ENCODE measurements around the gene WNT2B. TPM values are rescaled to one million over a fixed set of nuclear protein-coding genes. Genes with fewer than 3 reads are reported as not detected.

WNT2B gene
- total RNA-seq = 5.2 and 5.9 TPM in 2 replicates
- 0.26 TPM for total RNA-seq (2013)
- 0.26 and 0.54 TPM in 2 replicates for polyA plus RNA-seq
- 0.51 and 0.57 TPM in 2 replicates for polyA minus RNA-seq

DNA sequence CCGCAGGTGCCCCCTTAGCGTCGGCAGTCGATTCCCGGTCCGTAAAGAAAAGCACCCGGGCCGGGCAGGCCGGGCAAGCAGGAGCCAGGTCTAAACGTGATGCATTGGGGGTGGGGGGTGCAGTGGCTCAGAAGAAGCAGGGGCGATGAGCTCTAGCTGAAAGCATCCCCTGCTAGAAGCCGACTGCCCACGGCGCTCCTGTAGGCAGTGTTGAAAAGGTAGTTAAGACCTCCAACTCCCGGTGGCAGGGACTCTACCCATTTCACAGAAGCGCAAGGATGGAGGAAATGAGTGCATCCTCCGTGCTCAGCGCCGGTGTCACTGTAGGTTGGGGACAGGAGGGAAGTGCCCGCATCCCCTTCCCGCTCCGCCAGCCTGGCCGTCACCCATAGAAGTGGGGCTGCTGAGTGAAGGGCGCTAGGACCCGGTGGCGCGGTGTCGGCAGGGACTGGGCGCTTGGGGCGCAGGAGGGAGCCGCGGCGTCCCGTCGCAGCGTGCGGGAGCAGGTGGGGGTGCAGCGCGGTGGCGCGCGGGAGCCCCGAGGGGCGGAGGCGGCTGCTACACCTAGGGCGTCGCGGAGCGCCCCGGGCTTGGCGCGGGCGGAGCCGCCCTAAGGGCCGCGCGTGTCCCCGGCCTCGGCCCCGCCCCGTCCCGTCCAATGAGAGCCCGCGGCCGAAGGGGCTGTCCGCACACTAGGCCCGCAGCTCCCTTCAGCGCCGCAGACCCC, at the start of gene WNT2B:
Gene WNT2B, plus strand, starts transcription at position 688 of the 727 bp plus-strand sequence. CDS start 298 bp downstream, outside the sequence.
- Histone ChIP-seq H3K27ac (ENCODE audit: low read length in 2 of 2) (no peak within 1 kb of the TSS), H4K20me1 (ENCODE audit: control insufficient read depth, insufficient read depth, low read length, poor library complexity, severe bottlenecking) (no peaks in the 10 kb centered on the region), H3K4me2 (replicated peaks; ENCODE audit: low read depth, low read length, poor library complexity, severe bottlenecking) (peak within 1 kb of the TSS; percentile 82), H3K79me2 (ENCODE audit: control insufficient read depth, insufficient read depth, low read length) (no peaks in the 10 kb centered on the region), H2AFZ (ENCODE audit: insufficient read depth, low read depth, low read length, poor library complexity, severe bottlenecking) (peak within 1 kb of the TSS; percentile 82), H3K9me3 (ENCODE audit: control extremely low read depth in 1 of 3, control insufficient read depth in 2 of 3, insufficient read depth in 1 of 3, low read length in 2 of 3) (peaks cover 0 to 10% (median 0%) of the 10 kb centered on the region in 3 donors), H3K4me3 (ENCODE audit: control extremely low read depth in 1 of 5, extremely low read depth in 1 of 5, insufficient read depth in 1 of 5, low read depth in 2 of 5, low read length in 4 of 5) (peak within 1 kb of the TSS; percentile 35 to 67 (median 56)), H3K36me3 (replicated peaks in 1 of 2; ENCODE audit: control extremely low read depth in 1 of 2, control insufficient read depth in 1 of 2, extremely low read depth in 1 of 2, insufficient read depth in 2 of 2, low read length in 1 of 2) (no peaks in the 10 kb centered on the region), H3K9ac (ENCODE audit: low read length) (peak within 1 kb of the TSS; percentile 71), H3K4me1 (ENCODE audit: control insufficient read depth in 2 of 2, insufficient read depth in 2 of 2, low read length in 2 of 2) (peaks cover 36 to 49% of the 10 kb centered on the region in 2 donors), H3K27me3 (replicated peaks in 1 of 4; ENCODE audit: control extremely low read depth in 1 of 4, control insufficient read depth in 3 of 4, insufficient read depth in 4 of 4, low read length in 3 of 4) (peaks cover 0 to 63% (median 14%) of the 10 kb centered on the region in 4 experiments)
- DNase-seq (peak; percentile 71), ATAC-seq (ENCODE audit: low read depth) (peak; percentile 63)
- H3K9me3 Mint-ChIP-seq (ENCODE audit: insufficient read depth) = no peaks in the 10 kb centered on the region
- H3K4me3 Mint-ChIP-seq = peak within 1 kb of the TSS; percentile 89
- H3K4me1 Mint-ChIP-seq = peaks cover 36% of the 10 kb centered on the region
- intact Hi-C loops (cut with micrococcal nuclease) = loop anchor here (1.0 to 10.0 kb wide), 3 partner anchors 42 to 166 kb away; partner anchors contain the start of genes CAPZA1, MOV10 and ST7L
- ChIA-PET CTCF (interaction anchor here (0.7 to 1.6 kb wide), 3 partner anchors 46 to 211 kb away, joined by 3 to 6 read pairs (median 3); no protein-coding TSS in a partner anchor), POLR2A (interaction anchor here (0.6 kb wide), 1 partner anchor 205 kb away, joined by 4 read pairs; no protein-coding TSS in a partner anchor)
- H3K27ac Mint-ChIP-seq = peak within 1 kb of the TSS; percentile 46
- peaks cover 17% of the 10 kb centered on the region for H3K27me3 Mint-ChIP-seq
- TF ChIP-seq, protein P1, sequence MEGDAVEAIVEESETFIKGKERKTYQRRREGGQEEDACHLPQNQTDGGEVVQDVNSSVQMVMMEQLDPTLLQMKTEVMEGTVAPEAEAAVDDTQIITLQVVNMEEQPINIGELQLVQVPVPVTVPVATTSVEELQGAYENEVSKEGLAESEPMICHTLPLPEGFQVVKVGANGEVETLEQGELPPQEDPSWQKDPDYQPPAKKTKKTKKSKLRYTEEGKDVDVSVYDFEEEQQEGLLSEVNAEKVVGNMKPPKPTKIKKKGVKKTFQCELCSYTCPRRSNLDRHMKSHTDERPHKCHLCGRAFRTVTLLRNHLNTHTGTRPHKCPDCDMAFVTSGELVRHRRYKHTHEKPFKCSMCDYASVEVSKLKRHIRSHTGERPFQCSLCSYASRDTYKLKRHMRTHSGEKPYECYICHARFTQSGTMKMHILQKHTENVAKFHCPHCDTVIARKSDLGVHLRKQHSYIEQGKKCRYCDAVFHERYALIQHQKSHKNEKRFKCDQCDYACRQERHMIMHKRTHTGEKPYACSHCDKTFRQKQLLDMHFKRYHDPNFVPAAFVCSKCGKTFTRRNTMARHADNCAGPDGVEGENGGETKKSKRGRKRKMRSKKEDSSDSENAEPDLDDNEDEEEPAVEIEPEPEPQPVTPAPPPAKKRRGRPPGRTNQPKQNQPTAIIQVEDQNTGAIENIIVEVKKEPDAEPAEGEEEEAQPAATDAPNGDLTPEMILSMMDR (IDR thresholded peaks at IDR 0.05) = no peak
- no peak for TF ChIP-seq EZH2 (IDR thresholded peaks at IDR 0.05; ENCODE audit: borderline replicate concordance, insufficient read depth, low read depth, low read length, poor library complexity, severe bottlenecking)
- 1% methylated on average over 68 of the region's 69 CpGs for WGBS (ENCODE audit: insufficient coverage)

- no peak overlapping the region for H3K27ac Mint-ChIP-seq
- Histone ChIP-seq H3K9ac (ENCODE audit: low read length) (no peak overlapping the region), H3K4me2 (replicated peaks; ENCODE audit: low read depth, low read length, poor library complexity, severe bottlenecking) (no peak overlapping the region), H3K4me1 (ENCODE audit: control insufficient read depth in 2 of 2, insufficient read depth in 2 of 2, low read length in 2 of 2) (peaks cover 14 to 22% of the 10 kb centered on the region in 2 donors), H3K4me3 (ENCODE audit: control extremely low read depth in 1 of 5, extremely low read depth in 1 of 5, insufficient read depth in 1 of 5, low read depth in 2 of 5, low read length in 4 of 5) (no peak overlapping the region), H3K27ac (ENCODE audit: low read length in 2 of 2) (no peak overlapping the region), H3K79me2 (ENCODE audit: control insufficient read depth, insufficient read depth, low read length) (no peaks in the 10 kb centered on the region), H2AFZ (ENCODE audit: insufficient read depth, low read depth, low read length, poor library complexity, severe bottlenecking) (no peak overlapping the region), H4K20me1 (ENCODE audit: control insufficient read depth, insufficient read depth, low read length, poor library complexity, severe bottlenecking) (no peaks in the 10 kb centered on the region), H3K27me3 (replicated peaks in 1 of 4; ENCODE audit: control extremely low read depth in 1 of 4, control insufficient read depth in 3 of 4, insufficient read depth in 4 of 4, low read length in 3 of 4) (peaks cover 0 to 17% (median 4%) of the 10 kb centered on the region in 4 experiments), H3K36me3 (replicated peaks in 1 of 2; ENCODE audit: control extremely low read depth in 1 of 2, control insufficient read depth in 1 of 2, extremely low read depth in 1 of 2, insufficient read depth in 2 of 2, low read length in 1 of 2) (no peaks in the 10 kb centered on the region), H3K9me3 (ENCODE audit: control extremely low read depth in 1 of 3, control insufficient read depth in 2 of 3, insufficient read depth in 1 of 3, low read length in 2 of 3) (no peaks in the 10 kb centered on the region)
- H3K27me3 Mint-ChIP-seq = peaks cover 36% of the 10 kb centered on the region
- H3K9me3 Mint-ChIP-seq (ENCODE audit: insufficient read depth) = no peaks in the 10 kb centered on the region
- WGBS (ENCODE audit: insufficient coverage) = no CpG with 5 or more reads among the region's 2 CpGs
- intact Hi-C loops (cut with micrococcal nuclease) = loop anchor here (10.0 kb wide), 1 partner anchor 214 kb away; the partner anchor contains the start of gene MOV10
- peaks cover 25% of the 10 kb centered on the region for H3K4me1 Mint-ChIP-seq
- POLR2A ChIA-PET = no interaction called here
- CTCF ChIA-PET = no interaction called here
- DNase-seq = no peak
- TF ChIP-seq, protein P1 (IDR thresholded peaks at IDR 0.05) = no peak
- TF ChIP-seq EZH2 (IDR thresholded peaks at IDR 0.05; ENCODE audit: borderline replicate concordance, insufficient read depth, low read depth, low read length, poor library complexity, severe bottlenecking) = no peak
- H3K4me3 Mint-ChIP-seq = no peak overlapping the region
- no peak for ATAC-seq (ENCODE audit: low read depth)
Observed at GRCh38 chr1:112460615-112461014, 48.1 kb upstream of the WNT2B start.
